Epithelial cell of umbilical artery (primary cell): ENCODE results near the gene ASXL1. TPM values are rescaled to one million over a fixed set of nuclear protein-coding genes. Genes with fewer than 3 reads are reported as not detected.

Experiments
- total RNA-seq: library from RNA; depleted of rRNA; stranded (reverse); fragments of >200 nt; gene quantifications from 2 replicates; pipeline ENCODE4 v1.2.3, GENCODE V29; 2014

Gene ASXL1
- total RNA-seq, result 25.3 and 32.1 TPM in 2 replicates

GRCh38 chr20:32357869-32358631 is at the start of gene ASXL1:
Gene ASXL1, plus strand, starts transcription at chr20:32358331. Its CDS starts 445 bp downstream, at chr20:32358776.

Other genes starting within 250 kb of the ASXL1 start
- 18.2 and 26.1 TPM in 2 replicates for gene TM9SF4, start 248.6 kb upstream of the ASXL1 start, total RNA-seq
- 3.2 TPM in 2 replicates for gene PLAGL2, start 150.6 kb upstream of the ASXL1 start, total RNA-seq
- 31.8 and 32.7 TPM in 2 replicates for gene POFUT1, start 150.5 kb upstream of the ASXL1 start, total RNA-seq
- gene KIF3B, start 80.7 kb upstream of the ASXL1 start, total RNA-seq, result 21.8 and 23.6 TPM in 2 replicates
- 9.9 and 17.2 TPM in 2 replicates for gene NOL4L, start 227.0 kb downstream of the ASXL1 start, total RNA-seq